Colonic mucosa (tissue), 4 donors: ENCODE results near the gene SELP. TPM values are rescaled to one million over a fixed set of nuclear protein-coding genes. Genes with fewer than 3 reads are reported as not detected.

Source experiments
- DNase-seq: peaks from one replicate; pipeline ENCODE4 v3.0.0-alpha.2; 2020
- H3K27ac ChIP-seq: fragments of 200-600 bp; one replicate; pipeline ENCODE4 v1.8.0; 2021
- H3K27me3 ChIP-seq: fragments of 200-600 bp; one replicate; pipeline ENCODE4 v1.8.0; 2021
- H3K36me3 ChIP-seq: fragments of 200-600 bp; one replicate; pipeline ENCODE4 v1.8.0; 2021
- H3K4me1 ChIP-seq: fragments of 200-600 bp; one replicate; pipeline ENCODE4 v1.8.0; 2021; ENCODE audit warnings: mild to moderate bottlenecking
- H3K4me3 ChIP-seq: fragments of 200-600 bp; one replicate; pipeline ENCODE4 v1.8.0; 2021
- H3K9ac ChIP-seq, 2 donors: one replicate each; pipeline ENCODE4 v1.7.0; 2013; ENCODE audit warnings: control low read depth in 2 of 2, low read depth in 2 of 2, low read length in 2 of 2
- H3K9me3 ChIP-seq: fragments of 200-600 bp; one replicate; pipeline ENCODE4 v1.8.0; 2021
- CTCF ChIP-seq: fragments of 200-600 bp; IDR thresholded peaks from one replicate; pipeline ENCODE4 v1.8.0; 2022; ENCODE audit warnings: antibody characterized with exemption, mild to moderate bottlenecking
- intact Hi-C: fragments of 100-400 bp; cut with DNase I; formaldehyde crosslinking; loops from one replicate; pipeline ENCODE4 v1.14.1; 2022
- total RNA-seq, 2 donors: library from RNA; stranded (reverse); fragmentation: NEBNext Ultra II Directional in 1 of 2; extraction: Animal tissue kit (Norgen Biotek cat#: 25700) in 1 of 2; gene quantifications; one replicate each; pipeline ENCODE4 v1.2.1, GENCODE V29; 2021
- donor health status: healthy.
- donor health status: DM: no; HTN: no; CAD: no.
- donor health status: DM: no; HTN: no; CAD: no.

SELP gene
- total RNA-seq, 2 donors from 2014 or later, result 2.6 to 3.3 TPM

GRCh38 chr1:169623132-169623926 lies 6.6 kb downstream of the SELP start:
- intact Hi-C loops, result no loop called here
- Histone ChIP-seq H3K27me3 (no peaks in the 10 kb centered on the region), H3K4me1 (no peaks in the 10 kb centered on the region), H3K9ac (no peak overlapping the region), H3K36me3 (no peaks in the 10 kb centered on the region), H3K27ac (no peak overlapping the region), H3K9me3 (no peaks in the 10 kb centered on the region), H3K4me3 (no peak overlapping the region)
- DNase-seq, result no peak
- no peak for TF ChIP-seq CTCF

GRCh38 chr1:169620565-169620964 lies 9.4 kb downstream of the SELP start:
- Histone ChIP-seq H3K36me3 (no peaks in the 10 kb centered on the region), H3K4me1 (no peaks in the 10 kb centered on the region), H3K27ac (no peak overlapping the region), H3K4me3 (no peak overlapping the region), H3K9ac (no peak overlapping the region), H3K27me3 (no peaks in the 10 kb centered on the region), H3K9me3 (no peaks in the 10 kb centered on the region)
- intact Hi-C loops, result no loop called here
- no peak for TF ChIP-seq CTCF
- DNase-seq, result no peak

- DNase-seq, result no peak
- H3K36me3 ChIP-seq, result no peaks in the 10 kb centered on the region
- H3K4me3 ChIP-seq, result no peak overlapping the region
- no peaks in the 10 kb centered on the region for H3K27me3 ChIP-seq
- no peaks in the 10 kb centered on the region for H3K9me3 ChIP-seq
- intact Hi-C loops, result no loop called here
- no peak overlapping the region for H3K27ac ChIP-seq
- no peak for TF ChIP-seq CTCF
- no peaks in the 10 kb centered on the region for H3K4me1 ChIP-seq
- H3K9ac ChIP-seq, result no peak overlapping the region
These were observed 11.6 kb downstream of the SELP start for GRCh38 chr1:169618367-169618766.

- intact Hi-C loops, result no loop called here
These were observed 14.1 kb downstream of the SELP start for GRCh38 chr1:169615803-169616202.

GRCh38 chr1:169610858-169611257 lies 19.1 kb downstream of the SELP start:
- Histone ChIP-seq H3K27me3 (no peaks in the 10 kb centered on the region), H3K9ac (no peak overlapping the region), H3K4me3 (no peak overlapping the region), H3K4me1 (no peaks in the 10 kb centered on the region), H3K27ac (no peak overlapping the region), H3K9me3 (no peaks in the 10 kb centered on the region), H3K36me3 (no peaks in the 10 kb centered on the region)
- no peak for DNase-seq
- no peak for TF ChIP-seq CTCF
- intact Hi-C loops, result no loop called here

More at GRCh38 chr1:169615803-169616202, 14.1 kb downstream of the SELP start:
- no peak for DNase-seq
- no peak for TF ChIP-seq CTCF
- Histone ChIP-seq H3K27ac (no peak overlapping the region), H3K36me3 (no peaks in the 10 kb centered on the region), H3K9ac (no peak overlapping the region), H3K27me3 (no peaks in the 10 kb centered on the region), H3K4me1 (no peaks in the 10 kb centered on the region), H3K9me3 (no peaks in the 10 kb centered on the region), H3K4me3 (no peak overlapping the region)
